Naive B cell (primary cell): ENCODE results near the gene CFAP221. TPM values are rescaled to one million over a fixed set of nuclear protein-coding genes. Genes with fewer than 3 reads are reported as not detected.

ENCODE experiments used
- ATAC-seq, 2 donors: fragments of 150-1000 bp; cut with Tn5 transposase; 2 replicates each; pipeline ENCODE4 v1.10.0; 2021; ENCODE audit warnings: low read depth in 2 of 2, mild to moderate bottlenecking in 2 of 2, moderate library complexity in 2 of 2
- DNase-seq: peaks from one replicate; pipeline ENCODE4 v3.0.0; 2022
- H3K27ac Mint-ChIP-seq, 6 donors: one replicate each; pipeline ENCODE4 v1.8.0; 2020 to 2022; ENCODE audit warnings: mild to moderate bottlenecking in 6 of 6, mixed read lengths in 6 of 6, moderate library complexity in 5 of 6, inconsistent platforms in 2 of 6
- H3K27me3 Mint-ChIP-seq, 3 donors: one replicate each; pipeline ENCODE4 v1.8.0; 2021 to 2022; ENCODE audit warnings: mixed read lengths in 3 of 3, mild to moderate bottlenecking in 1 of 3
- H3K36me3 Mint-ChIP-seq, 2 donors: one replicate each; pipeline ENCODE4 v1.8.0; 2020 to 2022; ENCODE audit warnings: mixed read lengths in 2 of 2, inconsistent platforms in 1 of 2, mild to moderate bottlenecking in 1 of 2
- H3K4me1 Mint-ChIP-seq, 3 donors: one replicate each; pipeline ENCODE4 v1.8.0; 2020 to 2022; ENCODE audit warnings: mixed read lengths in 3 of 3, inconsistent platforms in 1 of 3, mild to moderate bottlenecking in 1 of 3, moderate library complexity in 1 of 3
- H3K4me3 Mint-ChIP-seq, 8 donors: one replicate each; pipeline ENCODE4 v1.8.0; 2020 to 2022; ENCODE audit warnings: mild to moderate bottlenecking in 8 of 8, mixed read lengths in 8 of 8, moderate library complexity in 8 of 8, inconsistent platforms in 2 of 8
- H3K9me3 Mint-ChIP-seq, 7 donors: one replicate each; pipeline ENCODE4 v1.8.0; 2020 to 2022; ENCODE audit warnings: mixed read lengths in 7 of 7, mild to moderate bottlenecking in 5 of 7, inconsistent platforms in 2 of 7, moderate library complexity in 1 of 7
- polyA plus RNA-seq, 6 donors: library from polyadenylated mRNA; unstranded; fragments of 300-500 nt; fragmentation: Illumina TruSeq; gene quantifications; one replicate each; pipeline ENCODE4 v1.2.3, GENCODE V29; 2021; ENCODE audit warnings: low read depth in 6 of 6

CFAP221 gene
- polyA plus RNA-seq, 6 donors from 2014 or later: not detected

GRCh38 chr2:119521433-119522050 is 22.7 kb upstream of the CFAP221 start:
- H3K27ac Mint-ChIP-seq: no peak overlapping the region
- peaks cover 44 to 69% (median 59%) of the 10 kb centered on the region in 3 donors for H3K27me3 Mint-ChIP-seq
- no peaks in the 10 kb centered on the region for H3K4me1 Mint-ChIP-seq
- peaks cover 0 to 7% of the 10 kb centered on the region in 2 donors for H3K36me3 Mint-ChIP-seq
- H3K9me3 Mint-ChIP-seq: peaks cover 0 to 3% (median 0%) of the 10 kb centered on the region in 7 donors
- no peak for ATAC-seq
- H3K4me3 Mint-ChIP-seq: peak overlapping the region in 1 of 8 donors; percentile 29
- DNase-seq: no peak

- no peak for DNase-seq
- H3K9me3 Mint-ChIP-seq: peaks cover 0 to 5% (median 0%) of the 10 kb centered on the region in 7 donors
- ATAC-seq: no peak
- no peak overlapping the region for H3K4me3 Mint-ChIP-seq
- peaks cover 0 to 7% of the 10 kb centered on the region in 2 donors for H3K36me3 Mint-ChIP-seq
- no peaks in the 10 kb centered on the region for H3K4me1 Mint-ChIP-seq
- no peak overlapping the region for H3K27ac Mint-ChIP-seq
- H3K27me3 Mint-ChIP-seq: peaks cover 46 to 74% (median 66%) of the 10 kb centered on the region in 3 donors
Observed at GRCh38 chr2:119522671-119523070, 21.6 kb upstream of the CFAP221 start.

- Mint-ChIP-seq H3K27me3 (peaks cover 53 to 74% (median 63%) of the 10 kb centered on the region in 3 donors), H3K4me3 (no peak overlapping the region), H3K36me3 (peaks cover 0 to 7% of the 10 kb centered on the region in 2 donors), H3K4me1 (no peaks in the 10 kb centered on the region), H3K9me3 (peaks cover 0 to 5% (median 2%) of the 10 kb centered on the region in 7 donors), H3K27ac (no peak overlapping the region)
- DNase-seq (no peak), ATAC-seq (no peak)
Observed at GRCh38 chr2:119523383-119523951, 20.8 kb upstream of the CFAP221 start.

GRCh38 chr2:119523952-119524694 is 20.1 kb upstream of the CFAP221 start, which contains the start of gene SCTR:
Gene SCTR, minus strand, starts transcription at chr2:119524483. Its CDS starts 257 bp downstream, at chr2:119524226.
- Mint-ChIP-seq H3K4me3 (peak within 1 kb of the TSS in 1 of 8 donors; percentile 45), H3K36me3 (peaks cover 0 to 7% of the 10 kb centered on the region in 2 donors), H3K27ac (peak within 1 kb of the TSS in 1 of 6 donors; percentile 23), H3K27me3 (peaks cover 56 to 77% (median 61%) of the 10 kb centered on the region in 3 donors), H3K9me3 (peaks cover 0 to 8% (median 2%) of the 10 kb centered on the region in 7 donors), H3K4me1 (no peaks in the 10 kb centered on the region)
- no peak for ATAC-seq
- DNase-seq: no peak

- Mint-ChIP-seq H3K36me3 (peaks cover 0 to 7% of the 10 kb centered on the region in 2 donors), H3K9me3 (peaks cover 0 to 9% (median 3%) of the 10 kb centered on the region in 7 donors), H3K27me3 (peaks cover 56 to 77% (median 61%) of the 10 kb centered on the region in 3 donors), H3K4me1 (no peaks in the 10 kb centered on the region), H3K4me3 (no peak overlapping the region), H3K27ac (peak overlapping the region in 1 of 6 donors; percentile 5)
- DNase-seq: no peak
- ATAC-seq: no peak
Observed at GRCh38 chr2:119525614-119526013, 18.6 kb upstream of the CFAP221 start.

GRCh38 chr2:119527999-119528398 is 16.2 kb upstream of the CFAP221 start:
- H3K4me1 Mint-ChIP-seq: no peaks in the 10 kb centered on the region
- no peak overlapping the region for H3K27ac Mint-ChIP-seq
- H3K9me3 Mint-ChIP-seq: peaks cover 9 to 32% (median 20%) of the 10 kb centered on the region in 7 donors
- DNase-seq: no peak
- H3K36me3 Mint-ChIP-seq: peaks cover 8 to 14% of the 10 kb centered on the region in 2 donors
- ATAC-seq: no peak
- no peak overlapping the region for H3K4me3 Mint-ChIP-seq
- peaks cover 48 to 56% (median 51%) of the 10 kb centered on the region in 3 donors for H3K27me3 Mint-ChIP-seq

- ATAC-seq: no peak
- Mint-ChIP-seq H3K4me3 (no peak overlapping the region), H3K27ac (no peak overlapping the region), H3K4me1 (no peaks in the 10 kb centered on the region), H3K9me3 (peaks cover 13 to 55% (median 42%) of the 10 kb centered on the region in 7 donors), H3K36me3 (peaks cover 8% of the 10 kb centered on the region in 2 donors), H3K27me3 (peaks cover 23 to 33% (median 27%) of the 10 kb centered on the region in 3 donors)
- DNase-seq: no peak
Observed at GRCh38 chr2:119531292-119531691, 13.0 kb upstream of the CFAP221 start.

GRCh38 chr2:119533560-119533959 is 10.7 kb upstream of the CFAP221 start:
- no peak overlapping the region for H3K27ac Mint-ChIP-seq
- no peaks in the 10 kb centered on the region for H3K4me1 Mint-ChIP-seq
- H3K4me3 Mint-ChIP-seq: no peak overlapping the region
- DNase-seq: no peak
- peaks cover 4 to 18% (median 11%) of the 10 kb centered on the region in 3 donors for H3K27me3 Mint-ChIP-seq
- ATAC-seq: no peak
- peaks cover 13 to 63% (median 40%) of the 10 kb centered on the region in 7 donors for H3K9me3 Mint-ChIP-seq
- H3K36me3 Mint-ChIP-seq: peaks cover 8% of the 10 kb centered on the region in 2 donors

- Mint-ChIP-seq H3K27me3 (peaks cover 14 to 22% (median 20%) of the 10 kb centered on the region in 3 donors), H3K36me3 (peaks cover 8% of the 10 kb centered on the region in 2 donors), H3K9me3 (peaks cover 12 to 69% (median 39%) of the 10 kb centered on the region in 7 donors), H3K4me3 (no peak overlapping the region), H3K27ac (no peak overlapping the region), H3K4me1 (no peaks in the 10 kb centered on the region)
- DNase-seq (no peak), ATAC-seq (no peak)
Observed at GRCh38 chr2:119536211-119536610, 8.0 kb upstream of the CFAP221 start.

- no peak for DNase-seq
- peaks cover 7 to 8% of the 10 kb centered on the region in 2 donors for H3K36me3 Mint-ChIP-seq
- H3K27ac Mint-ChIP-seq: no peak overlapping the region
- H3K9me3 Mint-ChIP-seq: peaks cover 8 to 64% (median 36%) of the 10 kb centered on the region in 7 donors
- no peak for ATAC-seq
- no peaks in the 10 kb centered on the region for H3K4me1 Mint-ChIP-seq
- no peak overlapping the region for H3K4me3 Mint-ChIP-seq
- peaks cover 19 to 22% (median 22%) of the 10 kb centered on the region in 3 donors for H3K27me3 Mint-ChIP-seq
Observed at GRCh38 chr2:119536707-119537106, 7.5 kb upstream of the CFAP221 start.

- H3K9me3 Mint-ChIP-seq: peaks cover 4 to 53% (median 27%) of the 10 kb centered on the region in 7 donors
- no peaks in the 10 kb centered on the region for H3K4me1 Mint-ChIP-seq
- no peaks in the 10 kb centered on the region for H3K36me3 Mint-ChIP-seq
Observed at GRCh38 chr2:119537792-119538191, 6.5 kb upstream of the CFAP221 start.

GRCh38 chr2:119541476-119541875 is 2.8 kb upstream of the CFAP221 start:
- ATAC-seq: no peak
- H3K27me3 Mint-ChIP-seq: peaks cover 39 to 67% (median 57%) of the 10 kb centered on the region in 3 donors

More at GRCh38 chr2:119537792-119538191, 6.5 kb upstream of the CFAP221 start:
- ATAC-seq (no peak), DNase-seq (no peak)
- Mint-ChIP-seq H3K27me3 (peaks cover 22 to 30% (median 28%) of the 10 kb centered on the region in 3 donors), H3K4me3 (no peak overlapping the region), H3K27ac (peak overlapping the region in 1 of 6 donors; percentile 65)

GRCh38 chr2:119544939-119545475 is 758 bp downstream of the CFAP221 start:
- Mint-ChIP-seq H3K36me3 (peaks cover 0 to 7% of the 10 kb centered on the region in 2 donors), H3K27me3 (peaks cover 57 to 77% (median 66%) of the 10 kb centered on the region in 3 donors), H3K4me3 (peak overlapping the region in 5 of 8 donors; percentile 39 to 91 (median 64)), H3K9me3 (peaks cover 0 to 19% (median 5%) of the 10 kb centered on the region in 7 donors), H3K27ac (no peak overlapping the region), H3K4me1 (peaks cover 4 to 18% (median 11%) of the 10 kb centered on the region in 3 donors)
- no peak for ATAC-seq
- DNase-seq: no peak

More at GRCh38 chr2:119541476-119541875, 2.8 kb upstream of the CFAP221 start:
- no peak for DNase-seq
- Mint-ChIP-seq H3K36me3 (peaks cover 0 to 7% of the 10 kb centered on the region in 2 donors), H3K9me3 (peaks cover 0 to 41% (median 8%) of the 10 kb centered on the region in 7 donors), H3K27ac (no peak overlapping the region), H3K4me3 (no peak overlapping the region), H3K4me1 (peaks cover 4 to 18% (median 11%) of the 10 kb centered on the region in 3 donors)
